ENCODE measurements around the gene SPINDOC.

The SPINDOC gene

GRCh38 chr11:63833048-63833447, 19.8 kb downstream of the SPINDOC start:
- no peak for TF ChIP-seq CTCF (IDR thresholded peaks at IDR 0.05; ENCODE audit: low read depth, low read length, missing control alignments)
- DNase-seq (ENCODE audit: extremely low read depth, low read depth), result no peak
- no peak overlapping the region for H3K4me3 ChIP-seq (replicated peaks; ENCODE audit: low read depth, low read length)

- no peak overlapping the region for H3K4me3 ChIP-seq (replicated peaks; ENCODE audit: low read depth, low read length)
- DNase-seq (ENCODE audit: extremely low read depth, low read depth), result no peak
- no peak for TF ChIP-seq CTCF (IDR thresholded peaks at IDR 0.05; ENCODE audit: low read depth, low read length, missing control alignments)
These were observed 21.4 kb downstream of the SPINDOC start for GRCh38 chr11:63834535-63835157.

- H3K4me3 ChIP-seq (replicated peaks; ENCODE audit: low read depth, low read length), result no peak overlapping the region
- DNase-seq (ENCODE audit: extremely low read depth, low read depth), result no peak
- TF ChIP-seq CTCF (IDR thresholded peaks at IDR 0.05; ENCODE audit: low read depth, low read length, missing control alignments), result no peak
These were observed 21.9 kb downstream of the SPINDOC start for GRCh38 chr11:63835158-63835545.

GRCh38 chr11:63837027-63837688, 23.9 kb downstream of the SPINDOC start:
- peak; percentile 90 for TF ChIP-seq CTCF (IDR thresholded peaks at IDR 0.05; ENCODE audit: low read depth, low read length, missing control alignments)
- no peak overlapping the region for H3K4me3 ChIP-seq (replicated peaks; ENCODE audit: low read depth, low read length)
- peak; percentile 67 for DNase-seq (ENCODE audit: extremely low read depth, low read depth)

GRCh38 chr11:63837739-63838138, 24.5 kb downstream of the SPINDOC start:
- no peak overlapping the region for H3K4me3 ChIP-seq (replicated peaks; ENCODE audit: low read depth, low read length)
- no peak for TF ChIP-seq CTCF (IDR thresholded peaks at IDR 0.05; ENCODE audit: low read depth, low read length, missing control alignments)
- DNase-seq (ENCODE audit: extremely low read depth, low read depth), result no peak

- DNase-seq (ENCODE audit: extremely low read depth, low read depth), result no peak
- TF ChIP-seq CTCF (IDR thresholded peaks at IDR 0.05; ENCODE audit: low read depth, low read length, missing control alignments), result no peak
- peak overlapping the region; percentile 28 for H3K4me3 ChIP-seq (replicated peaks; ENCODE audit: low read depth, low read length)
These were observed 25.0 kb downstream of the SPINDOC start for GRCh38 chr11:63838150-63838677.
